ENCODE results near the gene HOMEZ. TPM values are rescaled to one million over a fixed set of nuclear protein-coding genes. Genes with fewer than 3 reads are reported as not detected.
A peak's percentile ranks its signal among the peaks of the same experiment; 100 is the strongest.

Gene HOMEZ
- total and polyA plus RNA-seq, 2 experiments from 2014 or later = 5.3 to 7.9 TPM

DNA sequence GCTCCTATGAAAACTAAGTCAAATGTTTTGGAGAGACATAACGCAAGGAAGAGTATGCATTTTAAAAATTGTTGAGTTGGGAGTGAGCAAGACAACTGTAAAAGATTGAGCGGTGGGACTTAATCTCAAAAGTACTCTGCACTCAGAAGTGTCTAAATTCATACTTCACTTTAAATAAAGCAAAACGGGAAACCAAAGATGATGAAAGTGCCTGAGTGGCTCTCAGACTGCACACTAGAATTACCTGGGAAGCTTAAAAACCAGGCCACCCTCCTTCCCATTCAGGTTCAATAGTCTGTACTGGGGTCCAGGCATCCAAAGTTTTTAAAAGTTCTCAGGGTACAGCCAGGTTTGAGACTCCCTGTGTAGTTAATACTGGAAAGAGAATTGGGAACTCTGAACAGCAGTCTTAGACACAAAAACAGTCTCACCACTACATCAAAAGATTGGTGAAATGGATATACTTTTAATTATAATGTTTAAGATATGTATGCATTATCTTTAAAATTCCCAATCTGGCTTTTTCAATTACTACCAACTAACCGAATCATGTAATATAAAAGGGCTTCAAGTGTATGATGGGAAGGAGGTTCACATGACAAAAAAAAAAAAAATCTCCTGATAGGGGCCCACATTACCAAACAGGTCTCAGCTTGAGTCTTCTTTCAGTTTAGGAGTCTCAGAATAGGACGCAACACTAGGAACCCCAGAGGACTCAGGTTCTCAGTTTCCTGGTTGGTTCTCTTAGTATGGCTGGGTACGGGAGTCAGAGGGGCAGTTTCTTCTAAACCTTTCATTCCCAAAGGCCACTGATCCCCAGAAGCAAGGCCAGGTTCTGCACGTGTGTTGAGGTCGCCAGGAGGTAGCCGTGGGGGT is 1.0 kb downstream of the HOMEZ start:
- Mint-ChIP-seq H3K4me1 (peaks cover 16% of the 10 kb centered on the region), H3K9me3 (no peaks in the 10 kb centered on the region), H3K27ac (no peak overlapping the region), H3K36me3 (ENCODE audit: low read depth) (no peaks in the 10 kb centered on the region), H3K27me3 (ENCODE audit: insufficient read depth, low read depth, poor library complexity) (peaks cover 37% of the 10 kb centered on the region), H3K4me3 (peak overlapping the region; percentile 91)
- TF ChIP-seq, protein P1, sequence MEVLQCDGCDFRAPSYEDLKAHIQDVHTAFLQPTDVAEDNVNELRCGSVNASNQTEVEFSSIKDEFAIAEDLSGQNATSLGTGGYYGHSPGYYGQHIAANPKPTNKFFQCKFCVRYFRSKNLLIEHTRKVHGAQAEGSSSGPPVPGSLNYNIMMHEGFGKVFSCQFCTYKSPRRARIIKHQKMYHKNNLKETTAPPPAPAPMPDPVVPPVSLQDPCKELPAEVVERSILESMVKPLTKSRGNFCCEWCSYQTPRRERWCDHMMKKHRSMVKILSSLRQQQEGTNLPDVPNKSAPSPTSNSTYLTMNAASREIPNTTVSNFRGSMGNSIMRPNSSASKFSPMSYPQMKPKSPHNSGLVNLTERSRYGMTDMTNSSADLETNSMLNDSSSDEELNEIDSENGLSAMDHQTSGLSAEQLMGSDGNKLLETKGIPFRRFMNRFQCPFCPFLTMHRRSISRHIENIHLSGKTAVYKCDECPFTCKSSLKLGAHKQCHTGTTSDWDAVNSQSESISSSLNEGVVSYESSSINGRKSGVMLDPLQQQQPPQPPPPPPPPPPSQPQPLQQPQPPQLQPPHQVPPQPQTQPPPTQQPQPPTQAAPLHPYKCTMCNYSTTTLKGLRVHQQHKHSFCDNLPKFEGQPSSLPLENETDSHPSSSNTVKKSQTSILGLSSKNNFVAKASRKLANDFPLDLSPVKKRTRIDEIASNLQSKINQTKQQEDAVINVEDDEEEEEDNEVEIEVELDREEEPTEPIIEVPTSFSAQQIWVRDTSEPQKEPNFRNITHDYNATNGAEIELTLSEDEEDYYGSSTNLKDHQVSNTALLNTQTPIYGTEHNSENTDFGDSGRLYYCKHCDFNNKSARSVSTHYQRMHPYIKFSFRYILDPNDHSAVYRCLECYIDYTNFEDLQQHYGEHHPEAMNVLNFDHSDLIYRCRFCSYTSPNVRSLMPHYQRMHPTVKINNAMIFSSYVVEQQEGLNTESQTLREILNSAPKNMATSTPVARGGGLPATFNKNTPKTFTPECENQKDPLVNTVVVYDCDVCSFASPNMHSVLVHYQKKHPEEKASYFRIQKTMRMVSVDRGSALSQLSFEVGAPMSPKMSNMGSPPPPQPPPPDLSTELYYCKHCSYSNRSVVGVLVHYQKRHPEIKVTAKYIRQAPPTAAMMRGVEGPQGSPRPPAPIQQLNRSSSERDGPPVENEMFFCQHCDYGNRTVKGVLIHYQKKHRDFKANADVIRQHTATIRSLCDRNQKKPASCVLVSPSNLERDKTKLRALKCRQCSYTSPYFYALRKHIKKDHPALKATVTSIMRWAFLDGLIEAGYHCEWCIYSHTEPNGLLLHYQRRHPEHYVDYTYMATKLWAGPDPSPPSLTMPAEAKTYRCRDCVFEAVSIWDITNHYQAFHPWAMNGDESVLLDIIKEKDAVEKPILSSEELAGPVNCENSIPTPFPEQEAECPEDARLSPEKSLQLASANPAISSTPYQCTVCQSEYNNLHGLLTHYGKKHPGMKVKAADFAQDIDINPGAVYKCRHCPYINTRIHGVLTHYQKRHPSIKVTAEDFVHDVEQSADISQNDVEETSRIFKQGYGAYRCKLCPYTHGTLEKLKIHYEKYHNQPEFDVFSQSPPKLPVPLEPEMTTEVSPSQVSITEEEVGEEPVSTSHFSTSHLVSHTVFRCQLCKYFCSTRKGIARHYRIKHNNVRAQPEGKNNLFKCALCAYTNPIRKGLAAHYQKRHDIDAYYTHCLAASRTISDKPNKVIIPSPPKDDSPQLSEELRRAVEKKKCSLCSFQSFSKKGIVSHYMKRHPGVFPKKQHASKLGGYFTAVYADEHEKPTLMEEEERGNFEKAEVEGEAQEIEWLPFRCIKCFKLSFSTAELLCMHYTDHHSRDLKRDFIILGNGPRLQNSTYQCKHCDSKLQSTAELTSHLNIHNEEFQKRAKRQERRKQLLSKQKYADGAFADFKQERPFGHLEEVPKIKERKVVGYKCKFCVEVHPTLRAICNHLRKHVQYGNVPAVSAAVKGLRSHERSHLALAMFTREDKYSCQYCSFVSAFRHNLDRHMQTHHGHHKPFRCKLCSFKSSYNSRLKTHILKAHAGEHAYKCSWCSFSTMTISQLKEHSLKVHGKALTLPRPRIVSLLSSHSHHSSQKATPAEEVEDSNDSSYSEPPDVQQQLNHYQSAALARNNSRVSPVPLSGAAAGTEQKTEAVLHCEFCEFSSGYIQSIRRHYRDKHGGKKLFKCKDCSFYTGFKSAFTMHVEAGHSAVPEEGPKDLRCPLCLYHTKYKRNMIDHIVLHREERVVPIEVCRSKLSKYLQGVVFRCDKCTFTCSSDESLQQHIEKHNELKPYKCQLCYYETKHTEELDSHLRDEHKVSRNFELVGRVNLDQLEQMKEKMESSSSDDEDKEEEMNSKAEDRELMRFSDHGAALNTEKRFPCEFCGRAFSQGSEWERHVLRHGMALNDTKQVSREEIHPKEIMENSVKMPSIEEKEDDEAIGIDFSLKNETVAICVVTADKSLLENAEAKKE (CRISPR knock-in tag; IDR thresholded peaks at IDR 0.05) = no peak
- TF ChIP-seq ZNF114 (CRISPR knock-in tag; IDR thresholded peaks at IDR 0.05) (no peak), ZNF331 (CRISPR knock-in tag; IDR thresholded peaks at IDR 0.05; ENCODE audit: low read depth) (no peak)
- Histone ChIP-seq H3K4me2 (peak overlapping the region; percentile 93), H3K36me3 (ENCODE audit: insufficient read depth) (no peaks in the 10 kb centered on the region), H2AFZ (peak overlapping the region; percentile 95; the same call in 1 of the 2 replicates), H4K20me1 (replicated peaks; ENCODE audit: insufficient read depth) (peaks cover 20% of the 10 kb centered on the region; the same call in 1 of the 2 replicates), H3K27me3 (ENCODE audit: insufficient read depth) (peaks cover 52% of the 10 kb centered on the region), H3K9me2 (ENCODE audit: insufficient read depth) (no peaks in the 10 kb centered on the region), H3F3A (replicated peaks; ENCODE audit: low read depth) (peaks cover 16% of the 10 kb centered on the region), H3K4me3 (peak overlapping the region; percentile 94), H3K4me1 (ENCODE audit: insufficient read depth) (peaks cover 21% of the 10 kb centered on the region), H3K27ac (ENCODE audit: low read depth) (no peak overlapping the region), H3K79me2 (replicated peaks; ENCODE audit: insufficient read depth) (peaks cover 12% of the 10 kb centered on the region)
- DNase-seq (ENCODE audit: low spot score) (no peak), ATAC-seq (peak; percentile 1; the same call in 1 of the 3 replicates)

DNA sequence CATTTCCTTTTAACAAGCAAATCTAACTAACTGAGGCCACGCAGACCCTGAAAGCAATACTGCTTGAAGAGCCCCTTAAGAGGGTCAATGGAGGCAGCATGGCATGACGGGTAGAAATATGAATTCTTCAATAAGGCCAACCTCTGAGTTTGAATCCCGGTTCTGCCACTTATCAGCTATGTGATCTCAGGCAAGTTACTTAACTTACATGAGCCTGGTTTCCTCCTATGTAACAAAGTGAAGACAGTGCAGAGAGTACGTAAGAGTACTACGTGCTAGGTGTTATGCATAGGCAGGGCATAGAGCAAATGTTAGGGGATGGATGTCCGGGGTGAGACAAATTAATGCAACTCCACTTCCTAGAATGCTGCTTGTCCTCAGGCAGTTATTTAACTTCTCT is 4.7 kb downstream of the HOMEZ start:
- DNase-seq (ENCODE audit: low spot score) (no peak), ATAC-seq (no peak)
- H3K27ac Mint-ChIP-seq = no peak overlapping the region
- Histone ChIP-seq H3K4me3 (no peak overlapping the region), H3K79me2 (replicated peaks; ENCODE audit: insufficient read depth) (peaks cover 12% of the 10 kb centered on the region), H4K20me1 (replicated peaks; ENCODE audit: insufficient read depth) (peaks cover 20% of the 10 kb centered on the region; the same call in 1 of the 2 replicates), H3F3A (replicated peaks; ENCODE audit: low read depth) (peaks cover 9% of the 10 kb centered on the region), H3K4me1 (ENCODE audit: insufficient read depth) (peaks cover 19% of the 10 kb centered on the region), H3K36me3 (ENCODE audit: insufficient read depth) (no peaks in the 10 kb centered on the region), H2AFZ (no peak overlapping the region), H3K27ac (ENCODE audit: low read depth) (no peak overlapping the region), H3K9me2 (ENCODE audit: insufficient read depth) (no peaks in the 10 kb centered on the region), H3K4me2 (no peak overlapping the region), H3K27me3 (ENCODE audit: insufficient read depth) (peaks cover 50% of the 10 kb centered on the region)
- H3K36me3 Mint-ChIP-seq (ENCODE audit: low read depth) = peaks cover 11% of the 10 kb centered on the region
- H3K27me3 Mint-ChIP-seq (ENCODE audit: insufficient read depth, low read depth, poor library complexity) = peaks cover 23% of the 10 kb centered on the region
- no peak overlapping the region for H3K4me3 Mint-ChIP-seq
- H3K9me3 Mint-ChIP-seq = peaks cover 4% of the 10 kb centered on the region; the same call in 2 of the 3 replicates
- H3K4me1 Mint-ChIP-seq = peaks cover 17% of the 10 kb centered on the region
- TF ChIP-seq, protein P2, sequence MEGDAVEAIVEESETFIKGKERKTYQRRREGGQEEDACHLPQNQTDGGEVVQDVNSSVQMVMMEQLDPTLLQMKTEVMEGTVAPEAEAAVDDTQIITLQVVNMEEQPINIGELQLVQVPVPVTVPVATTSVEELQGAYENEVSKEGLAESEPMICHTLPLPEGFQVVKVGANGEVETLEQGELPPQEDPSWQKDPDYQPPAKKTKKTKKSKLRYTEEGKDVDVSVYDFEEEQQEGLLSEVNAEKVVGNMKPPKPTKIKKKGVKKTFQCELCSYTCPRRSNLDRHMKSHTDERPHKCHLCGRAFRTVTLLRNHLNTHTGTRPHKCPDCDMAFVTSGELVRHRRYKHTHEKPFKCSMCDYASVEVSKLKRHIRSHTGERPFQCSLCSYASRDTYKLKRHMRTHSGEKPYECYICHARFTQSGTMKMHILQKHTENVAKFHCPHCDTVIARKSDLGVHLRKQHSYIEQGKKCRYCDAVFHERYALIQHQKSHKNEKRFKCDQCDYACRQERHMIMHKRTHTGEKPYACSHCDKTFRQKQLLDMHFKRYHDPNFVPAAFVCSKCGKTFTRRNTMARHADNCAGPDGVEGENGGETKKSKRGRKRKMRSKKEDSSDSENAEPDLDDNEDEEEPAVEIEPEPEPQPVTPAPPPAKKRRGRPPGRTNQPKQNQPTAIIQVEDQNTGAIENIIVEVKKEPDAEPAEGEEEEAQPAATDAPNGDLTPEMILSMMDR (conservative IDR thresholded peaks at IDR 0.05; ENCODE audit: low read depth in 2 of 2) = no peak
